ENCODE data around the gene BMP7. TPM values are rescaled to one million over a fixed set of nuclear protein-coding genes. Genes with fewer than 3 reads are reported as not detected.

Gene BMP7
- polyA plus RNA-seq, 1 experiment = not detected

DNA sequence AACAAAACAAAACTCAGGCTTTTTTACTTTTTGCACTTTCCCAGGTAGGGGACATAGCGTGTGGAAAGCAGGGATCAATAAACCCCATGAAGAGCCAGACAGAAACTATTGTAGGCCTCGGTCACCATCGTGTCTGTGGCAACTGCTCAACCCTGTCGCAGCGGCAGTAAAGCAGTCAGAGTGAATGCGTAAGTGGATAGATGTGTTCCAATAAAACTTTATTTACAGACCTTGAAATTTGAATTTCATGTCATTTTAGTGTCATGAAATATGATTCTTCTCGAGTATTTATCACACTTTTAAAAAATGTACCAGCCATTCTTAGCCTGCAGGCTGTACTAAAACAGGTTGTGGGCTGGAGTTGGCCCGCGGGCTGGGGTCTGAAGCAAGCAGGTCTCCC is 14.5 kb downstream of the BMP7 start:
- POLR2A ChIA-PET = no interaction called here
- Histone ChIP-seq H3K27me3 (ENCODE audit: control insufficient read depth, insufficient read depth, low read length) (peaks cover 2% of the 10 kb centered on the region; the same call in 1 of the 2 replicates), H3K36me3 (ENCODE audit: control insufficient read depth, insufficient read depth, low read length) (no peaks in the 10 kb centered on the region), H3K4me3 (ENCODE audit: low read depth, low read length) (no peak overlapping the region)
- TF ChIP-seq, protein P1, sequence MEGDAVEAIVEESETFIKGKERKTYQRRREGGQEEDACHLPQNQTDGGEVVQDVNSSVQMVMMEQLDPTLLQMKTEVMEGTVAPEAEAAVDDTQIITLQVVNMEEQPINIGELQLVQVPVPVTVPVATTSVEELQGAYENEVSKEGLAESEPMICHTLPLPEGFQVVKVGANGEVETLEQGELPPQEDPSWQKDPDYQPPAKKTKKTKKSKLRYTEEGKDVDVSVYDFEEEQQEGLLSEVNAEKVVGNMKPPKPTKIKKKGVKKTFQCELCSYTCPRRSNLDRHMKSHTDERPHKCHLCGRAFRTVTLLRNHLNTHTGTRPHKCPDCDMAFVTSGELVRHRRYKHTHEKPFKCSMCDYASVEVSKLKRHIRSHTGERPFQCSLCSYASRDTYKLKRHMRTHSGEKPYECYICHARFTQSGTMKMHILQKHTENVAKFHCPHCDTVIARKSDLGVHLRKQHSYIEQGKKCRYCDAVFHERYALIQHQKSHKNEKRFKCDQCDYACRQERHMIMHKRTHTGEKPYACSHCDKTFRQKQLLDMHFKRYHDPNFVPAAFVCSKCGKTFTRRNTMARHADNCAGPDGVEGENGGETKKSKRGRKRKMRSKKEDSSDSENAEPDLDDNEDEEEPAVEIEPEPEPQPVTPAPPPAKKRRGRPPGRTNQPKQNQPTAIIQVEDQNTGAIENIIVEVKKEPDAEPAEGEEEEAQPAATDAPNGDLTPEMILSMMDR (IDR thresholded peaks at IDR 0.05; ENCODE audit: insufficient read depth, low read depth, low read length) = no peak
- no peak for DNase-seq (ENCODE audit: low read depth)
- CTCF ChIA-PET = no interaction called here

- Histone ChIP-seq H3K27me3 (ENCODE audit: control insufficient read depth, insufficient read depth, low read length) (peaks cover 2% of the 10 kb centered on the region), H3K4me3 (ENCODE audit: low read depth, low read length) (no peak overlapping the region), H3K36me3 (ENCODE audit: control insufficient read depth, insufficient read depth, low read length) (no peaks in the 10 kb centered on the region)
- TF ChIP-seq, protein P1 (IDR thresholded peaks at IDR 0.05; ENCODE audit: insufficient read depth, low read depth, low read length) = no peak
- CTCF ChIA-PET = no interaction called here
- POLR2A ChIA-PET = no interaction called here
- no peak for DNase-seq (ENCODE audit: low read depth)
These were observed 15.1 kb downstream of the BMP7 start for GRCh38 chr20:57251344-57251743.

DNA sequence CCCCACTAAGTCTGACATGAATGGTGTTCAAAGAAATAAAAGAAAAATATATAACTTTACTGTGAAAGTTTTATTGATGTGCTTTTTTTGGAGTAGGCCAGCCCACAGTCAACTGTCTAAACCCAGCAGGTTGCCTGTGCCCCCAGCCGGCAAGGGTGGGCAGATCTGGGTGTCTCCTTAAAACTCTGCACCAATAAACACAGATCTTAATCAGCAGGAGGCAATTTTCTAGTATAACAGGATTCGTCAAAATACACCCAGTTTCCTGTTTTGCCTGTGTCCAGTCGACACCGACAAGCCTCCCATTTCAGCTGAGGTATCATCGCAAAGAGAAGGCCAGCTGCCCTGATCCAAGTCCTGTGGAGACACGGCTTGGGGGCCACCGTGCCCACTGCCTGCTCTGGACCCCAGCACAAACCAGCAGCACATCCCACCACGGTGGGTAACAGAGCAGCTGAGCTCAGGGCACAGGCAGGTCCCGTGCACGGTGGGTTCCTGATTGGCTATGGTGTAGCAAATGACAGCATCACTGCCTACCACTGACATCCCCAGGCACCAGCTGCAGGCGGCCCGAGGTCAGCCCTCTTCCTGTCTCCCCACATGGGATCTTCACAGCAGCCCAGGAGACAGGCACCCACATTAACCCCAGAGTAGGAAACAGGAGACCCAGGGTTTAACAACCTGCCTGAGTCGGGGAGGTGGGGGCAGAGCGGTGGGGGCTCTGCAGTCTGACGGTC is 15.7 kb downstream of the BMP7 start:
- Histone ChIP-seq H3K27me3 (ENCODE audit: control insufficient read depth, insufficient read depth, low read length) (peaks cover 2% of the 10 kb centered on the region), H3K4me3 (ENCODE audit: low read depth, low read length) (no peak overlapping the region), H3K36me3 (ENCODE audit: control insufficient read depth, insufficient read depth, low read length) (no peaks in the 10 kb centered on the region)
- TF ChIP-seq, protein P1 (IDR thresholded peaks at IDR 0.05; ENCODE audit: insufficient read depth, low read depth, low read length) = no peak
- ChIA-PET POLR2A (no interaction called here), CTCF (no interaction called here)
- DNase-seq (ENCODE audit: low read depth) = no peak

GRCh38 chr20:57249772-57250171 is 16.7 kb downstream of the BMP7 start:
- no peak for DNase-seq (ENCODE audit: low read depth)
- no peaks in the 10 kb centered on the region; the same call in 1 of the 2 replicates for H3K27me3 ChIP-seq (ENCODE audit: control insufficient read depth, insufficient read depth, low read length)
- CTCF ChIA-PET = no interaction called here

GRCh38 chr20:57249073-57249472 is 17.4 kb downstream of the BMP7 start:
- ChIA-PET CTCF (no interaction called here), POLR2A (no interaction called here)
- TF ChIP-seq, protein P1 (IDR thresholded peaks at IDR 0.05; ENCODE audit: insufficient read depth, low read depth, low read length) = no peak
- Histone ChIP-seq H3K27me3 (ENCODE audit: control insufficient read depth, insufficient read depth, low read length) (no peaks in the 10 kb centered on the region; the same call in 1 of the 2 replicates), H3K4me3 (ENCODE audit: low read depth, low read length) (no peak overlapping the region), H3K36me3 (ENCODE audit: control insufficient read depth, insufficient read depth, low read length) (no peaks in the 10 kb centered on the region)
- DNase-seq (ENCODE audit: low read depth) = no peak

More at GRCh38 chr20:57249772-57250171, 16.7 kb downstream of the BMP7 start:
- H3K4me3 ChIP-seq (ENCODE audit: low read depth, low read length) = no peak overlapping the region
- TF ChIP-seq, protein P1 (IDR thresholded peaks at IDR 0.05; ENCODE audit: insufficient read depth, low read depth, low read length) = no peak
- H3K36me3 ChIP-seq (ENCODE audit: control insufficient read depth, insufficient read depth, low read length) = no peaks in the 10 kb centered on the region
- POLR2A ChIA-PET = no interaction called here
